ENCODE measurements around the gene MUC5AC. TPM values are rescaled to one million over a fixed set of nuclear protein-coding genes. Genes with fewer than 3 reads are reported as not detected.

The MUC5AC gene
- not detected for total RNA-seq

GRCh38 chr11:1157645-1158591, at the start of gene MUC5AC:
MUC5AC (plus strand) TSS chr11:1157953; CDS start chr11:1158000, 47 bp downstream.

GRCh38 chr11:1222491-1223345, 65.0 kb downstream of the MUC5AC start, which contains the start of gene MUC5B:
MUC5B (plus strand) TSS chr11:1223066; CDS start chr11:1223124, 58 bp downstream.

Other genes starting within 250 kb of the MUC5AC start
- gene CHID1, start 247.1 kb upstream of the MUC5AC start, total RNA-seq: 37.4 TPM
- 67.4 TPM for gene AP2A2, start 232.1 kb upstream of the MUC5AC start, total RNA-seq
- not detected for gene MUC6, start 121.2 kb upstream of the MUC5AC start, total RNA-seq
- not detected for gene MUC2, start 83.1 kb upstream of the MUC5AC start, total RNA-seq
- gene MUC5B, start 65.1 kb downstream of the MUC5AC start, total RNA-seq: not detected
- 28.4 TPM for gene TOLLIP, start 151.7 kb downstream of the MUC5AC start, total RNA-seq
- 43.1 TPM for gene BRSK2, start 232.0 kb downstream of the MUC5AC start, total RNA-seq